HEK293 (cell line): ENCODE measurements around the gene RPL15.

Source experiments
- CTCF ChIA-PET: fragments of 350-600 bp; formaldehyde crosslinking; extraction: SDS; loops from one replicate; lab custom pipeline; 2021; ENCODE audit warnings: antibody characterized with exemption; lab: Yijun Ruan, JAX
- POLR2A ChIA-PET: fragments of 300-600 bp; formaldehyde crosslinking; extraction: SDS; loops from one replicate; lab custom pipeline; 2020; ENCODE audit warnings: antibody characterized with exemption, inconsistent platforms; lab: Yijun Ruan, JAX
- H3K27ac ChIP-seq: fragments of 200-500 bp; sonication (Bioruptor generic); 2 replicates; pipeline ENCODE4 v1.5.1; 2014; ENCODE audit warnings: low read depth, low read length, control low read depth, inconsistent platforms; ENCODE audit errors: extremely low read depth
- H3K36me3 ChIP-seq, 2 experiments: fragments of 200-500 bp in 1 of 2; sonication (Bioruptor generic) in 1 of 2; 1 replicate in 1 of 2; 2 replicates in 1 of 2; pipeline ENCODE4 v1.5.1; 2014 to 2017; ENCODE audit warnings: inconsistent platforms in 2 of 2, low read length in 2 of 2; ENCODE audit not compliant: control insufficient read depth in 2 of 2, insufficient read depth in 1 of 2
- H3K4me1 ChIP-seq: fragments of 200-500 bp; sonication (Bioruptor generic); 2 replicates; pipeline ENCODE4 v1.5.1; 2014; ENCODE audit warnings: mild to moderate bottlenecking, low read length, inconsistent platforms; ENCODE audit not compliant: control insufficient read depth, insufficient read depth
- H3K4me3 ChIP-seq: 2 replicates; pipeline ENCODE4 v1.5.1; 2011; ENCODE audit warnings: low read depth, mild to moderate bottlenecking, control low read depth, low read length, moderate library complexity
- H3K9me3 ChIP-seq: fragments of 200-500 bp; sonication (Bioruptor generic); 2 replicates; pipeline ENCODE4 v1.5.1; 2014; ENCODE audit warnings: low read depth, low read length, inconsistent platforms; ENCODE audit not compliant: control insufficient read depth, insufficient read depth
- GLIS1 ChIP-seq: fragments of 450-650 bp; formaldehyde crosslinking; IDR thresholded peaks from 2 replicates; pipeline ENCODE4 v1.5.1; 2016; ENCODE audit warnings: missing biosample characterization, missing genetic modification characterization
- KLF1 ChIP-seq: fragments of 450-650 bp; formaldehyde crosslinking; IDR thresholded peaks from 2 replicates; pipeline ENCODE4 v1.5.1; 2016; ENCODE audit warnings: missing biosample characterization, missing genetic modification characterization
- KLF16 ChIP-seq: fragments of 450-650 bp; formaldehyde crosslinking; IDR thresholded peaks from 2 replicates; pipeline ENCODE4 v1.5.1; 2017; ENCODE audit warnings: missing biosample characterization, missing genetic modification characterization
- MEIS1 ChIP-seq: sonication (generic); formaldehyde crosslinking; IDR thresholded peaks from 2 replicates; pipeline ENCODE4 v1.8.1; 2022; ENCODE audit warnings: missing genetic modification reagents, mild to moderate bottlenecking, borderline replicate concordance
- MZF1 ChIP-seq: fragments of 450-650 bp; formaldehyde crosslinking; IDR thresholded peaks from 2 replicates; pipeline ENCODE4 v1.5.1; 2017; ENCODE audit warnings: missing biosample characterization, missing genetic modification characterization, borderline replicate concordance
- OSR2 ChIP-seq: fragments of 450-650 bp; formaldehyde crosslinking; IDR thresholded peaks from 2 replicates; pipeline ENCODE4 v1.5.1; 2016; ENCODE audit warnings: missing biosample characterization, missing genetic modification characterization
- SCRT1 ChIP-seq: fragments of 450-650 bp; formaldehyde crosslinking; IDR thresholded peaks from 2 replicates; pipeline ENCODE4 v1.5.1; 2016; ENCODE audit warnings: missing biosample characterization, missing genetic modification characterization, borderline replicate concordance
- SCRT2 ChIP-seq: fragments of 450-650 bp; formaldehyde crosslinking; IDR thresholded peaks from 2 replicates; pipeline ENCODE4 v1.5.1; 2016; ENCODE audit warnings: missing biosample characterization, missing genetic modification characterization
- ZBTB17 ChIP-seq: fragments of 450-650 bp; formaldehyde crosslinking; IDR thresholded peaks from 2 replicates; pipeline ENCODE4 v1.5.1; 2016; ENCODE audit warnings: missing biosample characterization, missing genetic modification characterization
- ZNF112 ChIP-seq: fragments of 450-650 bp; formaldehyde crosslinking; IDR thresholded peaks from 2 replicates; pipeline ENCODE4 v1.5.0; 2017; ENCODE audit warnings: missing biosample characterization, missing genetic modification characterization
- ZNF221 ChIP-seq: fragments of 450-650 bp; formaldehyde crosslinking; IDR thresholded peaks from 2 replicates; pipeline ENCODE4 v1.5.1; 2017; ENCODE audit warnings: missing biosample characterization, missing genetic modification characterization, borderline replicate concordance
- ZNF529 ChIP-seq: fragments of 450-650 bp; formaldehyde crosslinking; IDR thresholded peaks from 2 replicates; pipeline ENCODE4 v1.5.1; 2017; ENCODE audit warnings: missing genetic modification characterization, missing biosample characterization; ENCODE audit not compliant: insufficient replicate concordance
- ZNF585B ChIP-seq: fragments of 450-650 bp; formaldehyde crosslinking; IDR thresholded peaks from 2 replicates; pipeline ENCODE4 v1.5.1; 2016; ENCODE audit warnings: missing biosample characterization, missing genetic modification characterization
- ZNF654 ChIP-seq: fragments of 450-650 bp; formaldehyde crosslinking; IDR thresholded peaks from 2 replicates; pipeline ENCODE4 v1.5.1; 2016; ENCODE audit warnings: low read depth, missing biosample characterization, missing genetic modification characterization
- ZNF747 ChIP-seq: fragments of 450-650 bp; formaldehyde crosslinking; IDR thresholded peaks from 2 replicates; pipeline ENCODE4 v1.5.1; 2016; ENCODE audit warnings: missing biosample characterization, missing genetic modification characterization
- ZXDB ChIP-seq: fragments of 450-650 bp; formaldehyde crosslinking; IDR thresholded peaks from 2 replicates; pipeline ENCODE4 v1.5.1; 2016; ENCODE audit warnings: missing biosample characterization, missing genetic modification characterization
- TF ChIP-seq, protein P1 (sequence below): fragments of 450-650 bp; formaldehyde crosslinking; IDR thresholded peaks from 2 replicates; pipeline ENCODE4 v1.5.1; 2016; ENCODE audit warnings: missing biosample characterization, missing genetic modification characterization
- TF ChIP-seq, protein P2 (sequence below): fragments of 450-650 bp; formaldehyde crosslinking; IDR thresholded peaks from 2 replicates; pipeline ENCODE4 v1.5.1; 2017; ENCODE audit warnings: missing biosample characterization, missing genetic modification characterization
- TF ChIP-seq, protein P3 (sequence below): fragments of 450-650 bp; formaldehyde crosslinking; IDR thresholded peaks from 2 replicates; pipeline ENCODE4 v1.5.1; 2017; ENCODE audit warnings: missing biosample characterization, mild to moderate bottlenecking, missing genetic modification characterization, moderate library complexity
- TF ChIP-seq, protein P4 (sequence below): fragments of 450-650 bp; formaldehyde crosslinking; IDR thresholded peaks from 2 replicates; pipeline ENCODE4 v1.5.1; 2016; ENCODE audit warnings: missing biosample characterization, missing genetic modification characterization
- TF ChIP-seq, protein P5 (sequence below): fragments of 450-650 bp; formaldehyde crosslinking; IDR thresholded peaks from 2 replicates; pipeline ENCODE4 v1.5.1; 2017; ENCODE audit warnings: missing biosample characterization, missing genetic modification characterization

The RPL15 gene

DNA sequence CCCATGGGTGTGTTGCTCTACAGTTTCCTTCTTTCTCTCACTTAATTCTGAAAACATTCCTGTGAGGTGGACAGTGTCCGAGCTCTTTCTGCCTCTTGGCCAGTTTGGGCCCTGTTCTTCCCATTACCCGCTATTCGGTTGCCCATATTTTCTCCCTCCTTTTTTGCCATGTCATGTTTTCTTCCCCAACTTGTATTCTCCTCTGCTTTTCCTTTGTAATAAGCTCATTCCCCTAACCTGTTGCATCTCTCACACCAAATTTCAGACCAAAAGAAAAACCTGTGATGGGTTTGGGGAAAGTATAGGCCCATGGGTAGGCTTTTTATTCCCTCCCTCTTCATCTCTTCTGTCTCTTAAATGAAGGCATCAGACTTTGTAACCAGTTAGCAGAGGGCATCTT is 30.6 kb upstream of the RPL15 start:
- H3K4me3 ChIP-seq, result no peak overlapping the region
- H3K9me3 ChIP-seq, result no peaks in the 10 kb centered on the region
- H3K4me1 ChIP-seq, result no peaks in the 10 kb centered on the region
- POLR2A ChIA-PET, result interaction anchor here (1.6 kb wide), 1 partner anchor 31 kb away, joined by 5 read pairs; the partner anchor contains the start of genes NKIRAS1 and RPL15
- no peak overlapping the region for H3K27ac ChIP-seq
- CTCF ChIA-PET, result no interaction called here
- peaks cover 0 to 47% of the 10 kb centered on the region in 2 experiments; a peak in 1 of 3 replicates for H3K36me3 ChIP-seq
- TF ChIP-seq ZNF529, result no peak
- no peak for TF ChIP-seq GLIS1 (tag by site-specific recombination)
- TF ChIP-seq ZNF585B, result no peak
- TF ChIP-seq, protein P1, sequence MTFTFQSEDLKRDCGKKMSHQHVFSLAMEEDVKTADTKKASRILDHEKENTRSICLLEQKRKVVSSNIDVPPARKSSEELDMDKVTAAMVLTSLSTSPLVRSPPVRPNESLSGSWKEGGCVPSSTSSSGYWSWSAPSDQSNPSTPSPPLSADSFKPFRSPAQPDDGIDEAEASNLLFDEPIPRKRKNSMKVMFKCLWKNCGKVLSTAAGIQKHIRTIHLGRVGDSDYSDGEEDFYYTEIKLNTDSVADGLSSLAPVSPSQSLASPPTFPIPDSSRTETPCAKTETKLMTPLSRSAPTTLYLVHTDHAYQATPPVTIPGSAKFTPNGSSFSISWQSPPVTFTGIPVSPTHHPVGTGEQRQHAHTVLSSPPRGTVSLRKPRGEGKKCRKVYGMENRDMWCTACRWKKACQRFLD, result no peak
- no peak for TF ChIP-seq MEIS1 (CRISPR knock-in tag)
- TF ChIP-seq OSR2 (tag by site-specific recombination), result no peak
- TF ChIP-seq SCRT1 (tag by site-specific recombination), result peak; percentile 88; the same call in 1 of the 2 replicates
- no peak for TF ChIP-seq KLF1 (tag by site-specific recombination)
- TF ChIP-seq, protein P2, sequence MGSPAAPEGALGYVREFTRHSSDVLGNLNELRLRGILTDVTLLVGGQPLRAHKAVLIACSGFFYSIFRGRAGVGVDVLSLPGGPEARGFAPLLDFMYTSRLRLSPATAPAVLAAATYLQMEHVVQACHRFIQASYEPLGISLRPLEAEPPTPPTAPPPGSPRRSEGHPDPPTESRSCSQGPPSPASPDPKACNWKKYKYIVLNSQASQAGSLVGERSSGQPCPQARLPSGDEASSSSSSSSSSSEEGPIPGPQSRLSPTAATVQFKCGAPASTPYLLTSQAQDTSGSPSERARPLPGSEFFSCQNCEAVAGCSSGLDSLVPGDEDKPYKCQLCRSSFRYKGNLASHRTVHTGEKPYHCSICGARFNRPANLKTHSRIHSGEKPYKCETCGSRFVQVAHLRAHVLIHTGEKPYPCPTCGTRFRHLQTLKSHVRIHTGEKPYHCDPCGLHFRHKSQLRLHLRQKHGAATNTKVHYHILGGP (tag by site-specific recombination), result no peak
- no peak for TF ChIP-seq KLF16 (tag by site-specific recombination)
- peak; percentile 94 for TF ChIP-seq SCRT2 (tag by site-specific recombination)
- no peak for TF ChIP-seq ZXDB (tag by site-specific recombination)
- TF ChIP-seq, protein P3, sequence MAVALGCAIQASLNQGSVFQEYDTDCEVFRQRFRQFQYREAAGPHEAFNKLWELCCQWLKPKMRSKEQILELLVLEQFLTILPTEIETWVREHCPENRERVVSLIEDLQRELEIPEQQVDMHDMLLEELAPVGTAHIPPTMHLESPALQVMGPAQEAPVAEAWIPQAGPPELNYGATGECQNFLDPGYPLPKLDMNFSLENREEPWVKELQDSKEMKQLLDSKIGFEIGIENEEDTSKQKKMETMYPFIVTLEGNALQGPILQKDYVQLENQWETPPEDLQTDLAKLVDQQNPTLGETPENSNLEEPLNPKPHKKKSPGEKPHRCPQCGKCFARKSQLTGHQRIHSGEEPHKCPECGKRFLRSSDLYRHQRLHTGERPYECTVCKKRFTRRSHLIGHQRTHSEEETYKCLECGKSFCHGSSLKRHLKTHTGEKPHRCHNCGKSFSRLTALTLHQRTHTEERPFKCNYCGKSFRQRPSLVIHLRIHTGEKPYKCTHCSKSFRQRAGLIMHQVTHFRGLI, result no peak
- no peak for TF ChIP-seq ZNF112 (tag by site-specific recombination)
- no peak for TF ChIP-seq ZNF221
- TF ChIP-seq, protein P4, sequence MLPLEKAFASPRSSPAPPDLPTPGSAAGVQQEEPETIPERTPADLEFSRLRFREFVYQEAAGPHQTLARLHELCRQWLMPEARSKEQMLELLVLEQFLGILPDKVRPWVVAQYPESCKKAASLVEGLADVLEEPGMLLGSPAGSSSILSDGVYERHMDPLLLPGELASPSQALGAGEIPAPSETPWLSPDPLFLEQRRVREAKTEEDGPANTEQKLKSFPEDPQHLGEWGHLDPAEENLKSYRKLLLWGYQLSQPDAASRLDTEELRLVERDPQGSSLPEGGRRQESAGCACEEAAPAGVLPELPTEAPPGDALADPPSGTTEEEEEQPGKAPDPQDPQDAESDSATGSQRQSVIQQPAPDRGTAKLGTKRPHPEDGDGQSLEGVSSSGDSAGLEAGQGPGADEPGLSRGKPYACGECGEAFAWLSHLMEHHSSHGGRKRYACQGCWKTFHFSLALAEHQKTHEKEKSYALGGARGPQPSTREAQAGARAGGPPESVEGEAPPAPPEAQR (tag by site-specific recombination), result no peak
- TF ChIP-seq ZNF747 (tag by site-specific recombination), result no peak

DNA sequence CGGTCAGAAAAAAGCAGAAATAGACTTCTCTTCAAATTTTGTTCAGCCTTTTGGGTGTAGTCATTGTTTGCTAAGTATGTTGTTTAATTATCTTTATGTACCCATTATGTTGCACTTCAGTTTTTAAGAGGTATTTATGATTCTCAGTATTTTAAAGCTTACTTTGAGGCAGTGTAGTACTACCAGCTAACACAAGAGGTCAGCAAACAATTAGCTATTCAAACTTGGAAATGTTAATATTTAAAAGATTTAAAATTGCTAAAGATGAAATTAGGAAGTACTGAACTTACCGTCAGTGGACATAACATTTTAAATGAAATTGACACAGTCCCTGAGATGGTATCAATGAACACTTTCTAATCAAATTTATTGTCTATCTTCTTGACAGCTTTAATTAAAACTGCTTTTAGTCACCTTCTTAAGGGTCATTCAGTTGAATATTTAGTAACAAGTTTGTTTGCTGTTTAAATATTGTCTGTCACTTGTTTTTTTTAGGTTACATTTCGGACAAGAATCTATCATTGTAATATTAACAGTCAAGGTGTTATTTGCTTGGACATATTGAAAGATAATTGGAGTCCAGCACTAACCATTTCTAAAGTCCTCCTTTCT is 28.2 kb upstream of the RPL15 start:
- ChIA-PET CTCF (interaction anchor here (0.6 to 1.8 kb wide), 11 partner anchors 11 to 1174 kb away, joined by 3 to 5 read pairs (median 4); no protein-coding TSS in a partner anchor), POLR2A (interaction anchor here (0.6 kb wide), 1 partner anchor 28 kb away, joined by 3 read pairs; the partner anchor contains the start of genes NKIRAS1 and RPL15)
- TF ChIP-seq, protein P5, sequence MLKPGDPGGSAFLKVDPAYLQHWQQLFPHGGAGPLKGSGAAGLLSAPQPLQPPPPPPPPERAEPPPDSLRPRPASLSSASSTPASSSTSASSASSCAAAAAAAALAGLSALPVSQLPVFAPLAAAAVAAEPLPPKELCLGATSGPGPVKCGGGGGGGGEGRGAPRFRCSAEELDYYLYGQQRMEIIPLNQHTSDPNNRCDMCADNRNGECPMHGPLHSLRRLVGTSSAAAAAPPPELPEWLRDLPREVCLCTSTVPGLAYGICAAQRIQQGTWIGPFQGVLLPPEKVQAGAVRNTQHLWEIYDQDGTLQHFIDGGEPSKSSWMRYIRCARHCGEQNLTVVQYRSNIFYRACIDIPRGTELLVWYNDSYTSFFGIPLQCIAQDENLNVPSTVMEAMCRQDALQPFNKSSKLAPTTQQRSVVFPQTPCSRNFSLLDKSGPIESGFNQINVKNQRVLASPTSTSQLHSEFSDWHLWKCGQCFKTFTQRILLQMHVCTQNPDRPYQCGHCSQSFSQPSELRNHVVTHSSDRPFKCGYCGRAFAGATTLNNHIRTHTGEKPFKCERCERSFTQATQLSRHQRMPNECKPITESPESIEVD, result peak; percentile 42; the same call in 1 of the 2 replicates
- TF ChIP-seq ZBTB17 (tag by site-specific recombination) (0 out of 2 replicates have a peak, but pooled peaks have one; percentile 12), ZNF654 (tag by site-specific recombination) (peak; percentile 73), MZF1 (tag by site-specific recombination) (no peak)
- Histone ChIP-seq H3K4me3 (no peak overlapping the region), H3K9me3 (no peaks in the 10 kb centered on the region), H3K27ac (no peak overlapping the region), H3K4me1 (no peaks in the 10 kb centered on the region), H3K36me3 (peaks cover 0 to 54% of the 10 kb centered on the region in 2 experiments; a peak in 1 of 3 replicates)
